Stimulated activated naive B cell treated with anti-CD40 and anti-IgM and Interleukin-4, amounts not matched to agents 10 μg/mL and 1 μg/mL and 100 μg/mL, for 72 hours (primary cell): ENCODE data around the gene UMODL1.
"Not testable (repeated sequence)": the region's sequence is repeated elsewhere in the genome, so short reads cannot be mapped to it uniquely, and the experiment has no call there.

Source experiments
- ATAC-seq, 2 donors: fragments of 150-1000 bp; cut with Tn5 transposase; replicated peaks; 2 replicates each; pipeline ENCODE4 v1.10.0; 2021; ENCODE audit warnings: moderate library complexity in 1 of 2
- DNase-seq: peaks from one replicate; pipeline ENCODE4 v3.0.0; 2021
- H3K27ac Mint-ChIP-seq: one replicate; pipeline ENCODE4 v1.8.0; 2022; ENCODE audit warnings: mild to moderate bottlenecking, mixed read lengths
- H3K27me3 Mint-ChIP-seq, 2 donors: one replicate each; pipeline ENCODE4 v1.8.0; 2022; ENCODE audit warnings: mixed read lengths in 2 of 2
- H3K36me3 Mint-ChIP-seq, 2 donors: one replicate each; pipeline ENCODE4 v1.8.0; 2022; ENCODE audit warnings: mixed read lengths in 2 of 2, mild to moderate bottlenecking in 1 of 2
- H3K4me1 Mint-ChIP-seq, 2 donors: one replicate each; pipeline ENCODE4 v1.8.0; 2022; ENCODE audit warnings: mixed read lengths in 2 of 2, mild to moderate bottlenecking in 1 of 2
- H3K4me3 Mint-ChIP-seq, 2 donors: one replicate each; pipeline ENCODE4 v1.8.0; 2022; ENCODE audit warnings: mild to moderate bottlenecking in 2 of 2, mixed read lengths in 2 of 2, moderate library complexity in 1 of 2
- H3K9me3 Mint-ChIP-seq, 2 donors: one replicate each; pipeline ENCODE4 v1.8.0; 2022; ENCODE audit warnings: mixed read lengths in 2 of 2, mild to moderate bottlenecking in 1 of 2

Gene UMODL1

GRCh38 chr21:42075686-42076471 lies 4.8 kb downstream of the UMODL1 start:
- Mint-ChIP-seq H3K9me3 (no peaks in the 10 kb centered on the region), H3K4me1 (peaks cover 29 to 53% of the 10 kb centered on the region in 2 donors), H3K27me3 (peaks cover 5 to 7% of the 10 kb centered on the region in 2 donors), H3K36me3 (no peaks in the 10 kb centered on the region), H3K27ac (no peak overlapping the region), H3K4me3 (no peak overlapping the region)
- DNase-seq (no peak), ATAC-seq (no peak)

DNA sequence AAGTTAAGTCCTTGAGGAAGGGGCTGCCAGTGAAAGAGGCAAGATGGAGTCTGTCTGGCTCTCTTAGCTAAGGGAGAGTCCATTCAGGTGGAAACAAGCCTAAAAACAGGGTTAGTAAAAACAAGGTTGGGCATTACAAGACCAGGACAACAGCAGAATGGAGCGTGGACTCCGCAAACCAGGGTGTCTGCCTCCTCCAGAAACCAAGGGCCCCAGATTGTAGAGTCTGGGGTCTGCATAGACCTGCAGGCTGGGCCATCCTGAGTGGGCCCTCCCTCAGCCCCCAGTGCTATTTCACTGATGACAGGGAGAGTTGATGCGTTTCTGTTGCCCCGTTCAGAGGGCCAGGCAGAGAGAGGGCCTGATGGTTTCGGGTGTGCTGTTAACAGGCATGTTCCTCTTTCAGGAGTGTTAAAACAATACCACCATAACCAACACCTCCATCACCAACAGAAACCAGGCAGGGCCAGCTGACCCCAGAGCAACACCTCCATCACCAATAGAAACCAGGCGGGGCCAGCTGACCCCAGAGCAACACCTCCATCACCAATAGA lies 6.6 kb downstream of the UMODL1 start:
- H3K36me3 Mint-ChIP-seq, H3K4me3 Mint-ChIP-seq, H3K9me3 Mint-ChIP-seq, H3K27me3 Mint-ChIP-seq: not testable (repeated sequence)
- peak; percentile 46 for DNase-seq
- ATAC-seq = peak; percentile 93 to 94
- H3K27ac Mint-ChIP-seq = peak overlapping the region; percentile 10
- H3K4me1 Mint-ChIP-seq = peaks cover 29 to 53% of the 10 kb centered on the region in 2 donors

- DNase-seq, H3K9me3 Mint-ChIP-seq, H3K36me3 Mint-ChIP-seq, H3K27me3 Mint-ChIP-seq, H3K27ac Mint-ChIP-seq, H3K4me3 Mint-ChIP-seq, ATAC-seq: not testable (repeated sequence)
- H3K4me1 Mint-ChIP-seq = peaks cover 25 to 48% of the 10 kb centered on the region in 2 donors
Measured at GRCh38 chr21:42078247-42079007, 7.3 kb downstream of the UMODL1 start.

GRCh38 chr21:42079008-42079938 lies 8.2 kb downstream of the UMODL1 start:
- peak overlapping the region in 1 of 2 donors; percentile 35 for H3K4me3 Mint-ChIP-seq
- ATAC-seq = no peak
- H3K36me3 Mint-ChIP-seq = no peaks in the 10 kb centered on the region
- H3K27ac Mint-ChIP-seq = peak overlapping the region; percentile 47
- H3K9me3 Mint-ChIP-seq = no peaks in the 10 kb centered on the region
- peaks cover 18 to 39% of the 10 kb centered on the region in 2 donors for H3K4me1 Mint-ChIP-seq
- H3K27me3 Mint-ChIP-seq = peaks cover 5 to 7% of the 10 kb centered on the region in 2 donors
- no peak for DNase-seq

DNA sequence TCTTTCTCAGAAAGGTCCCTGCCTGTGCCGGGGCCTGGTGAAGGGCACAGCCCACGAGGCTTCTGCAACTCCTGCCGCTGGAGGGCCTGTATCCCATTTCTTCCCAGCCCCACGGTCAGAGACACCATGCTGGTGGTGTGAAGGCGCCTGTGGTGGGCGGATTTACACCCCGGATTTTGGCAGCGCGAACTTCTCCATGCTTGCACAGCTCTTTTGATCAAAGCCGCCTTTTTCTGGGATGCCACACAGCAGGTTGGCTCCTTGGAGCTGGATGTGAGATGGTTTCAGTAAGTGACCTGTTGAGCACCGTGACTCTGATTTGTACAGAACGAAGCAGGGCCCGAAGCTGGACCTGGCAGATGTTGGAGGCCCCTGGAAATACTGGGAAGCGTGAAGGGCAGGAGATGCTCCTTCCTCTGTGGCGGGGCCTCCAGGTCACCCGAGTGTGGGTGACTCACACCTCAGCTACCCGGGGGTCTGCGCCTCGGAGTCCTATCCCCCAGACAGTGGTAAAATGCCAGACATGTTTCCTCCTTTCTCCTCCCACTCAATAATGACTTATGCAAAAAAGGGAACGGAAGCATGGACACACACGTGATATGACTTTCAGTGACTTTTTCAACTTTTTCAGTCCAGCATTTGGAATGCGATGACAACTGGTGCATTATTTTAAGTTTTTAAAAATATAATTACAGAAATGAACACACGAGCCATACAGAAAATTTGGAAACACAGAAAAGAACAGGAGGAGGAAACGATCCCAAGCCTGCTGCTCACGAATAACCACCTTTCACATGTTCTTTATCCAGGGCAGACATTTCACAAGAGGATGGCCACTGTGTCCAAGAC lies 9.0 kb downstream of the UMODL1 start:
- no peaks in the 10 kb centered on the region for H3K36me3 Mint-ChIP-seq
- no peak for ATAC-seq
- H3K4me3 Mint-ChIP-seq = no peak overlapping the region
- DNase-seq = no peak
- H3K27me3 Mint-ChIP-seq = peaks cover 4 to 7% of the 10 kb centered on the region in 2 donors
- peaks cover 18 to 38% of the 10 kb centered on the region in 2 donors for H3K4me1 Mint-ChIP-seq
- H3K27ac Mint-ChIP-seq = no peak overlapping the region
- H3K9me3 Mint-ChIP-seq = no peaks in the 10 kb centered on the region

DNA sequence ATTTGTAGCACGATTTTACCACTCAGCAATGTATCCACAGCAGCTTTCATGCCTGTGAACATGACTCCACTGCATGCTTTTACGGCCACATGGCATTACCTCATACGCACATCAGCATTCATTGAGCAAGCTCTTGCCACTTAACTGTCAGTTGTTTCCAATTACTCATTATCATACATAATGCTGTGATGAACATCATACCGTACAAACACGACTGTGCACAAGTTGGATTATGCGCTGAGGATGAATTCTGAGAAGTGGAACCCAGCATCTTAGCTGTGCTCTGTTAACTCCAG lies 9.6 kb downstream of the UMODL1 start:
- H3K27ac Mint-ChIP-seq = no peak overlapping the region
- DNase-seq (no peak), ATAC-seq (no peak)
- H3K36me3 Mint-ChIP-seq = no peaks in the 10 kb centered on the region
- H3K4me3 Mint-ChIP-seq = no peak overlapping the region
- no peaks in the 10 kb centered on the region for H3K9me3 Mint-ChIP-seq
- H3K27me3 Mint-ChIP-seq = peaks cover 0 to 3% of the 10 kb centered on the region in 2 donors
- H3K4me1 Mint-ChIP-seq = peaks cover 18 to 38% of the 10 kb centered on the region in 2 donors

DNA sequence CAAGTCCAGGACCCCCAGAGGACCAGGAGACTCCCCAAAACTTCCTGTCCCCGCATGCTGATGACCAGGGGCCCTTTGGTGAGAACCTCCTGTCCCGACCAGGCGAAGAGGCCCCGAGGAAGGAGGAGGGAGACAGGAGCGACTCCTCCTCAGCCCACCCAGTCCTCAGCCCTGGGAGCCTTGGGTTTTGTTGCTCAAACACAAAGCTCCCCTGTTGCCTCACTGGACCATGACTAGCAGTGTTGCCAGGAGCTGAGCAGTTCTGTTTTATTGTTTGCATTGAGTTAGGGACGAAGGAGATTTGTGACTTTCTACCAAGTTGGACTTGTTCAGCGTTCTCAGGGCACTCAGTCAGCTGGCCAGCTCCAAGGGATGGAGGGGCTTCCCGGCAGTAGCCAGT lies 10.0 kb downstream of the UMODL1 start:
- peaks cover 0 to 3% of the 10 kb centered on the region in 2 donors for H3K27me3 Mint-ChIP-seq
- no peak for ATAC-seq
- DNase-seq = no peak
- H3K9me3 Mint-ChIP-seq = no peaks in the 10 kb centered on the region
- no peaks in the 10 kb centered on the region for H3K36me3 Mint-ChIP-seq
- no peak overlapping the region for H3K4me3 Mint-ChIP-seq
- H3K27ac Mint-ChIP-seq = no peak overlapping the region
- H3K4me1 Mint-ChIP-seq = peaks cover 18 to 38% of the 10 kb centered on the region in 2 donors

GRCh38 chr21:42081931-42082381 lies 10.8 kb downstream of the UMODL1 start:
- H3K36me3 Mint-ChIP-seq = no peaks in the 10 kb centered on the region
- peaks cover 16 to 31% of the 10 kb centered on the region in 2 donors for H3K4me1 Mint-ChIP-seq
- ATAC-seq (no peak), DNase-seq (no peak)
- H3K4me3 Mint-ChIP-seq = no peak overlapping the region
- no peaks in the 10 kb centered on the region for H3K9me3 Mint-ChIP-seq
- H3K27me3 Mint-ChIP-seq = no peaks in the 10 kb centered on the region
- no peak overlapping the region for H3K27ac Mint-ChIP-seq

- peaks cover 13 to 27% of the 10 kb centered on the region in 2 donors for H3K4me1 Mint-ChIP-seq
- H3K27ac Mint-ChIP-seq = no peak overlapping the region
- DNase-seq = no peak
- no peaks in the 10 kb centered on the region for H3K27me3 Mint-ChIP-seq
- no peaks in the 10 kb centered on the region for H3K9me3 Mint-ChIP-seq
- no peak overlapping the region for H3K4me3 Mint-ChIP-seq
- no peaks in the 10 kb centered on the region for H3K36me3 Mint-ChIP-seq
- ATAC-seq = no peak
Measured at GRCh38 chr21:42082501-42083360, 11.6 kb downstream of the UMODL1 start.

DNA sequence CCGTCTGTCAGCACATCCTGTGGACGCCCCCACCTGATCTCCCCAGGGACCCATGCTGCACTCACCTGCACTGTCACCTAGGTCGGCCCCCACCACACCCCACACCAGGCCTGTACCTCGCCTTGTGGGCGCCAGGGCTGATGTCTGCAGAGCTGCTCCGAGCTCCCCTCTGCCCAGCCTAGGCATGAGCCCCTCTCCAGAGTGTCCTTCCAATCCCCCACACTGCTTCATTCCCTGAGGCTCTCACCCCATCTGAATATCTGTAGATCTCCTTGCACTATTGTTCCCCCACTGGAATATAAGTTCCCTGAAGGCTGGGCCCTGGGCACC lies 12.2 kb downstream of the UMODL1 start:
- DNase-seq = no peak
- no peaks in the 10 kb centered on the region for H3K36me3 Mint-ChIP-seq
- H3K9me3 Mint-ChIP-seq = no peaks in the 10 kb centered on the region
- no peak overlapping the region for H3K4me3 Mint-ChIP-seq
- H3K27me3 Mint-ChIP-seq = no peaks in the 10 kb centered on the region
- peaks cover 10 to 22% of the 10 kb centered on the region in 2 donors for H3K4me1 Mint-ChIP-seq
- H3K27ac Mint-ChIP-seq = no peak overlapping the region
- ATAC-seq = no peak

GRCh38 chr21:42084079-42084478 lies 13.0 kb downstream of the UMODL1 start:
- no peaks in the 10 kb centered on the region for H3K9me3 Mint-ChIP-seq
- H3K27me3 Mint-ChIP-seq = peaks cover 0 to 6% of the 10 kb centered on the region in 2 donors
- no peaks in the 10 kb centered on the region for H3K36me3 Mint-ChIP-seq
- H3K4me1 Mint-ChIP-seq = peaks cover 5 to 23% of the 10 kb centered on the region in 2 donors
- DNase-seq (no peak), ATAC-seq (no peak)
- H3K27ac Mint-ChIP-seq = no peak overlapping the region
- no peak overlapping the region for H3K4me3 Mint-ChIP-seq

DNA sequence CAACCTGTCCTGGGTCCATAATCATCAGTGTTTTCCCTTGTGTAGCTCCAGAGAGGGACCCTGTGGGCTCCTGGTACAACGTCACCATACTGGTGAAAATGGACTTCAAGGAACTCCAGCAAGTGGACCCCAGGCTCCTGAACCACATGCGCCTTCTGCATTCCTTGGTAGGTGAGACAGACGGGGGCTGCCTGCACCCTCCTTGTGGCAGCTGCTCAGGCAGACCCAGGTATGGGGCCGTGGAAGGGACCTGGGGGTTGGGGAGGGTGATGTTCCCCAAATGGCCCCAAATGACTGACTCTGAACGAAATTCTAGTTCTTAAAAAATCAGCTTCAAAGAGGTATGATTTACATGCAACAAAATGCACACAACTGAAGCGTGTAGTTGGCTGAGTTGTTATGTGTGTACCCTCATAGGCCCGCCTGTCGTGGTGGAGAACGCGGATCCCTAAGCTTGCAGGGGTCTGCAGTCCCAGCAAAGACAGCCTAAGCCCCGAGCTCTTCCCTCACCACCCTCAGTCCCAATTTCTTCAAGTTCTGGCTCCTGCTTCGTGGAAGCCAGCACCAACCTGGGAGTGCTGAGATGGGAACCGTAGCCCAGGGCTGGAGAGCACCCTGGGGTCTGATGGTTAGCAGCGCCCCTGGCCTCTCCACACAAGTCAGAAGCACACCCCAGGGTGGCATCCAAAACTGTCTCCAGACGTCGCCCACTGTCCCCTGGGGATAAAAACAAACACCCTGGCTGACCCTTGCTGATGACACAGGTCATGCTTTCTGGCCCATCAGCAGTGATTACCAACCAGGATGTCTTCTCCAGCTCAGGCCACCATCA lies 14.3 kb downstream of the UMODL1 start:
- no peaks in the 10 kb centered on the region for H3K9me3 Mint-ChIP-seq
- no peak for DNase-seq
- no peaks in the 10 kb centered on the region for H3K36me3 Mint-ChIP-seq
- H3K4me3 Mint-ChIP-seq = no peak overlapping the region
- H3K27ac Mint-ChIP-seq = no peak overlapping the region
- peaks cover 4 to 17% of the 10 kb centered on the region in 2 donors for H3K4me1 Mint-ChIP-seq
- ATAC-seq = no peak
- H3K27me3 Mint-ChIP-seq = peaks cover 0 to 6% of the 10 kb centered on the region in 2 donors
